CD14-positive monocyte (primary cell): ENCODE measurements around the gene RNASEH2A. TPM values are rescaled to one million over a fixed set of nuclear protein-coding genes. Genes with fewer than 3 reads are reported as not detected.

Source experiments
- DNase-seq, 3 donors: peaks; one replicate each; pipeline ENCODE4 v3.0.0-alpha.2; 2011 to 2022
- H2AFZ ChIP-seq: 2 replicates; pipeline ENCODE4 v1.6.0; 2012; ENCODE audit warnings: mild to moderate bottlenecking, low read depth, low read length, inconsistent platforms; ENCODE audit not compliant: insufficient read depth, poor library complexity, severe bottlenecking
- H3K27ac ChIP-seq, 2 donors: 1 replicate in 1 of 2; 2 replicates in 1 of 2; pipeline ENCODE4 v1.5.1; 2012 to 2013; ENCODE audit warnings: low read length in 2 of 2, control low read depth in 1 of 2, inconsistent platforms in 1 of 2, low read depth in 1 of 2, mild to moderate bottlenecking in 1 of 2
- H3K27me3 ChIP-seq, 2 donors: one replicate each; pipeline versions ENCODE4 v1.6.0 to v1.6.1; 2011 to 2013; ENCODE audit warnings: low read length in 2 of 2; ENCODE audit not compliant: control insufficient read depth in 2 of 2, insufficient read depth in 2 of 2
- H3K36me3 ChIP-seq, 2 donors: replicated peaks in 1 of 2; 1 replicate in 1 of 2; 2 replicates in 1 of 2; pipeline versions ENCODE4 v1.5.1 to v1.6.1; 2012 to 2013; ENCODE audit warnings: low read length in 2 of 2, control low read depth in 1 of 2, inconsistent platforms in 1 of 2, mild to moderate bottlenecking in 1 of 2; ENCODE audit not compliant: insufficient read depth in 2 of 2, control insufficient read depth in 1 of 2
- H3K4me1 ChIP-seq, 2 donors: 1 replicate in 1 of 2; 2 replicates in 1 of 2; pipeline versions ENCODE4 v1.5.1 to v1.6.1; 2012 to 2013; ENCODE audit warnings: low read length in 2 of 2, control low read depth in 1 of 2, inconsistent platforms in 1 of 2, mild to moderate bottlenecking in 1 of 2, moderate library complexity in 1 of 2; ENCODE audit not compliant: insufficient read depth in 2 of 2, control insufficient read depth in 1 of 2
- H3K4me2 ChIP-seq: replicated peaks from 2 replicates; pipeline ENCODE3; 2012; ENCODE audit warnings: low read length, moderate library complexity, mild to moderate bottlenecking; ENCODE audit not compliant: poor library complexity, severe bottlenecking; ENCODE audit errors: extremely low read depth
- H3K4me3 ChIP-seq, 3 experiments: fragments of 200-600 bp in 1 of 3; sonication (generic) in 1 of 3; replicated peaks in 1 of 3; 1 replicate in 2 of 3; 2 replicates in 1 of 3; pipeline ENCODE4 v1.5.1; 2011 to 2013; ENCODE audit warnings: low read length in 3 of 3, mild to moderate bottlenecking in 3 of 3, control low read depth in 2 of 3, low read depth in 2 of 3, inconsistent platforms in 1 of 3, moderate library complexity in 1 of 3
- H3K79me2 ChIP-seq: 2 replicates; pipeline ENCODE4 v1.6.0; 2012; ENCODE audit warnings: mild to moderate bottlenecking, control low read depth, inconsistent platforms, low read length, moderate library complexity; ENCODE audit not compliant: insufficient read depth
- H3K9ac ChIP-seq: 2 replicates; pipeline ENCODE4 v1.6.0; 2017; ENCODE audit warnings: low read length, mild to moderate bottlenecking; ENCODE audit not compliant: insufficient read depth, poor library complexity, severe bottlenecking
- H3K9me3 ChIP-seq, 2 donors: replicated peaks in 1 of 2; 1 replicate in 1 of 2; 2 replicates in 1 of 2; pipeline versions ENCODE4 v1.5.1 to v1.6.1; 2012 to 2013; ENCODE audit warnings: low read length in 2 of 2, control low read depth in 1 of 2; ENCODE audit not compliant: control insufficient read depth in 1 of 2, insufficient read depth in 1 of 2
- H4K20me1 ChIP-seq: 2 replicates; pipeline ENCODE4 v1.6.0; 2012; ENCODE audit warnings: mild to moderate bottlenecking, low read length, control low read depth, moderate library complexity; ENCODE audit not compliant: insufficient read depth
- H3K27ac Mint-ChIP-seq, 7 donors: one replicate each; pipeline ENCODE4 v1.8.0; 2020; ENCODE audit warnings: mild to moderate bottlenecking in 7 of 7, mixed read lengths in 7 of 7, moderate library complexity in 6 of 7, inconsistent platforms in 2 of 7
- H3K27me3 Mint-ChIP-seq, 3 donors: one replicate each; pipeline ENCODE4 v1.8.0; 2021 to 2022; ENCODE audit warnings: low read depth in 3 of 3, mild to moderate bottlenecking in 3 of 3, mixed read lengths in 3 of 3, moderate library complexity in 3 of 3, inconsistent platforms in 1 of 3
- H3K36me3 Mint-ChIP-seq, 2 donors: one replicate each; pipeline ENCODE4 v1.8.0; 2020; ENCODE audit warnings: mixed read lengths in 2 of 2, inconsistent platforms in 1 of 2, mild to moderate bottlenecking in 1 of 2
- H3K4me1 Mint-ChIP-seq: one replicate; pipeline ENCODE4 v1.8.0; 2020; ENCODE audit warnings: mild to moderate bottlenecking, mixed read lengths
- H3K4me3 Mint-ChIP-seq, 2 donors: one replicate each; pipeline ENCODE4 v1.8.0; 2020; ENCODE audit warnings: mild to moderate bottlenecking in 2 of 2, mixed read lengths in 2 of 2, moderate library complexity in 1 of 2
- H3K9me3 Mint-ChIP-seq, 7 donors: one replicate each; pipeline ENCODE4 v1.8.0; 2020 to 2022; ENCODE audit warnings: mixed read lengths in 7 of 7, mild to moderate bottlenecking in 6 of 7, moderate library complexity in 6 of 7, inconsistent platforms in 2 of 7
- CTCF ChIP-seq: fragments of 200-600 bp; IDR thresholded peaks from one replicate; pipeline ENCODE4 v1.8.0; 2022; ENCODE audit warnings: antibody characterized with exemption, mild to moderate bottlenecking
- WGBS: methylation state at CpG from one replicate; pipeline ENCODE4 v1.1.5; 2013; ENCODE audit warnings: missing lambda C conversion rate; ENCODE audit not compliant: insufficient coverage; 5-methylcytosine and 5-hydroxymethylcytosine counted together
- intact Hi-C, 2 donors: fragments of 100-400 bp; cut with micrococcal nuclease; formaldehyde crosslinking; loops; one replicate each; pipeline versions ENCODE4 v1.15.0 to v1.15.1; 2023
- polyA plus RNA-seq, 3 donors: library from polyadenylated mRNA; depleted of rRNA in 1 of 3; unstranded in 2 of 3; stranded (reverse) in 1 of 3; fragments of 300-500 nt in 2 of 3; fragments of >200 nt in 1 of 3; fragmentation: Illumina TruSeq in 2 of 3; gene quantifications; 1 replicate in 2 of 3; 2 replicates in 1 of 3; pipeline ENCODE4 v1.2.3, GENCODE V29; 2012 to 2021

Gene RNASEH2A
- polyA plus RNA-seq, 3 donors, result 8.7 to 21.5 (median 15.2) TPM

- intact Hi-C loops, result loop anchor here (10.0 kb wide), 1 partner anchor 1058 kb away; no protein-coding TSS in a partner anchor
- peak overlapping the region in 1 of 7 donors; percentile 100 for H3K27ac Mint-ChIP-seq
These were observed 20.1 kb upstream of the RNASEH2A start for GRCh38 chr19:12786141-12786870.

More at GRCh38 chr19:12786141-12786870, 20.1 kb upstream of the RNASEH2A start:
- peak overlapping the region; percentile 94 for H3K9ac ChIP-seq
- H3K4me3 ChIP-seq, result peak overlapping the region; percentile 29 to 100 (median 31)
- no peaks in the 10 kb centered on the region for H3K9me3 ChIP-seq
- peaks cover 37% of the 10 kb centered on the region for H3K4me1 Mint-ChIP-seq
- no peak for TF ChIP-seq CTCF
- peak; percentile 98 to 99 (median 98) for DNase-seq
- H4K20me1 ChIP-seq, result no peaks in the 10 kb centered on the region
- peaks cover 44% of the 10 kb centered on the region for H3K79me2 ChIP-seq
- WGBS, result under 1% methylated on average over 13 of the region's 18 CpGs
- peak overlapping the region; percentile 95 to 100 for H3K27ac ChIP-seq
- H3K4me1 ChIP-seq, result peaks cover 83 to 86% of the 10 kb centered on the region in 2 donors
- H3K4me3 Mint-ChIP-seq, result peak overlapping the region; percentile 55 to 65
- H2AFZ ChIP-seq, result no peak overlapping the region
- H3K4me2 ChIP-seq, result peak overlapping the region; percentile 76
- peaks cover 0 to 4% (median 1%) of the 10 kb centered on the region in 3 donors for H3K27me3 Mint-ChIP-seq
- H3K36me3 Mint-ChIP-seq, result peaks cover 0 to 2% of the 10 kb centered on the region in 2 donors
- no peaks in the 10 kb centered on the region for H3K27me3 ChIP-seq
- no peaks in the 10 kb centered on the region for H3K36me3 ChIP-seq
- peaks cover 0 to 3% (median 0%) of the 10 kb centered on the region in 7 donors for H3K9me3 Mint-ChIP-seq
